ENCODE data around the gene ATP1A1.

DNA sequence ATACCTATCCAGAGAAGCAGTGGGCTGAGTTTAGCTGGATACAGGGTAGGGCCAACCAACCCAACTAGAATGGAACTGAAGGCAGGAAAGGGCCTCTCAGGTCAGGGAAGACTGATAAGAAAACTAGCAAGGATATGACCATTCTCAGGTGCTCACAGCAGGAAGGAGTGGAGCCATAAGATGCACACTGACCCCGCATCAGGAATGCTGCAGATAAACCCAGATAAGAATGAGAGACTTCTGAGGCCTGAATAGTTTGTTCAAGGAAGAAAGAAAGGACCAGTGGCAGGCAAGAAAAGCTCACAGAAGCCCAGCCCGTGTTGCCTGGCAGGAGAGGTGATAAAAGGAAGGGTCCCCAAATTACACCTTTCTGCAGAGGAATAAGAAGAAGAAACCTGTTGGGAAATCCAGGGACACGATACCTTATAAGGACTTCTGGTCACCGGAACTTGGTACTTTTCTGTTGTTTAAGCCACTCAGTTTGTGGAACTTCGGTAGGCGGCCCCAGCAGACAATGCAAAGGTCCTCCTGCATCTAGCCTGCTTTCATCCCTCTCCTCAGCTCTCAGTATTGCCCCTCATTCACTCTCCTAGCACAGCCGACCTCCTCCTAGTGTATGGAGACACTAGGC is 58.9 kb downstream of the ATP1A1 start:
- TF ChIP-seq POLR2A (IDR thresholded peaks at IDR 0.05): no peak
- TF ChIP-seq, protein P1, sequence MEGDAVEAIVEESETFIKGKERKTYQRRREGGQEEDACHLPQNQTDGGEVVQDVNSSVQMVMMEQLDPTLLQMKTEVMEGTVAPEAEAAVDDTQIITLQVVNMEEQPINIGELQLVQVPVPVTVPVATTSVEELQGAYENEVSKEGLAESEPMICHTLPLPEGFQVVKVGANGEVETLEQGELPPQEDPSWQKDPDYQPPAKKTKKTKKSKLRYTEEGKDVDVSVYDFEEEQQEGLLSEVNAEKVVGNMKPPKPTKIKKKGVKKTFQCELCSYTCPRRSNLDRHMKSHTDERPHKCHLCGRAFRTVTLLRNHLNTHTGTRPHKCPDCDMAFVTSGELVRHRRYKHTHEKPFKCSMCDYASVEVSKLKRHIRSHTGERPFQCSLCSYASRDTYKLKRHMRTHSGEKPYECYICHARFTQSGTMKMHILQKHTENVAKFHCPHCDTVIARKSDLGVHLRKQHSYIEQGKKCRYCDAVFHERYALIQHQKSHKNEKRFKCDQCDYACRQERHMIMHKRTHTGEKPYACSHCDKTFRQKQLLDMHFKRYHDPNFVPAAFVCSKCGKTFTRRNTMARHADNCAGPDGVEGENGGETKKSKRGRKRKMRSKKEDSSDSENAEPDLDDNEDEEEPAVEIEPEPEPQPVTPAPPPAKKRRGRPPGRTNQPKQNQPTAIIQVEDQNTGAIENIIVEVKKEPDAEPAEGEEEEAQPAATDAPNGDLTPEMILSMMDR (IDR thresholded peaks at IDR 0.05): no peak
